ENCODE data around the gene LGI2.

Gene LGI2

DNA sequence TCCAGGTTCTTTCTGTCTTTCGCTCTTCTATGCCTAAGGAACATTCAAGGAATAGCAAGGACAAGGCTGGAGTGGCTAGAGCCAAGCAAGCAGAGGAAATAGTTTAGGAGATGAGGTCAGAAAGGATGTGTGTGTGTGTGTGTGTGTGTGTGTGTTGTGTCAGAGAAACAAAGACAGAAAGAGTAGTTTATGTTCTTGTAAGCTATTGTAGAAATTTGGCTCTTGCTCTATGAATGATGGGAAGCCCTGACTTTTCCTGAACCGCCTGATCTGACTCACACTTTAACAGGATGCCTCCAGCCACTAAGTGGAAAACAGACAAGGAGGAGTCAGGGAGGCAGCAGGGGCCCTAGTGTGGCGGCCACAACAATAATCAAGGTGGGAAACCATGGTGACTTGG, 39.7 kb downstream of the LGI2 start:
- Histone ChIP-seq H3K4me1 (ENCODE audit: control insufficient read depth, insufficient read depth, low read length) (peaks cover 6% of the 10 kb centered on the region), H3K9me3 (ENCODE audit: control insufficient read depth, insufficient read depth, low read length) (no peaks in the 10 kb centered on the region), H3K27me3 (ENCODE audit: control insufficient read depth, insufficient read depth, low read length) (no peaks in the 10 kb centered on the region), H3K4me3 (ENCODE audit: low read depth, low read length) (no peak overlapping the region), H3K9ac (ENCODE audit: low read depth, low read length) (no peak overlapping the region), H3K36me3 (ENCODE audit: control insufficient read depth, insufficient read depth, low read length) (no peaks in the 10 kb centered on the region)

DNA sequence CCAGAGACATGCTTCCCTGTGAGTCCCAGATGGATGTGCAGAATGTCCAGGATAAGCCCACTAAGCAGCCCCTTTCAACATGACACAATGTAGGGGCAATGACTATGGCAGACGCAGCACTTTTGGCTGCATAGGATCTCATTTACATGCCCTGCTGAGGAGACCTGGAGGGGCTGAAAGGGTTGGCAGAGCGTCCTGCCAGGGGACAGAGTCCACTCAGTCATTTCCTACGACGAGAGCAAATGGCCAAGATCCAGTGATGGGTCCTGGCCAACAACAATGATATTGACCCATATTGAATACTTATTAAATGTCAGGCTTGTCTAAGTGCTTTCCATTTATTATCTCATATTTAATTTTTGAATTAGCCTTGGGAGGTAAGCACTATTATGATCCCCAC, 41.4 kb downstream of the LGI2 start:
- Histone ChIP-seq H3K9me3 (ENCODE audit: control insufficient read depth, insufficient read depth, low read length) (no peaks in the 10 kb centered on the region), H3K4me1 (ENCODE audit: control insufficient read depth, insufficient read depth, low read length) (peaks cover 6% of the 10 kb centered on the region), H3K9ac (ENCODE audit: low read depth, low read length) (no peak overlapping the region), H3K27me3 (ENCODE audit: control insufficient read depth, insufficient read depth, low read length) (no peaks in the 10 kb centered on the region), H3K4me3 (ENCODE audit: low read depth, low read length) (no peak overlapping the region), H3K36me3 (ENCODE audit: control insufficient read depth, insufficient read depth, low read length) (no peaks in the 10 kb centered on the region)

DNA sequence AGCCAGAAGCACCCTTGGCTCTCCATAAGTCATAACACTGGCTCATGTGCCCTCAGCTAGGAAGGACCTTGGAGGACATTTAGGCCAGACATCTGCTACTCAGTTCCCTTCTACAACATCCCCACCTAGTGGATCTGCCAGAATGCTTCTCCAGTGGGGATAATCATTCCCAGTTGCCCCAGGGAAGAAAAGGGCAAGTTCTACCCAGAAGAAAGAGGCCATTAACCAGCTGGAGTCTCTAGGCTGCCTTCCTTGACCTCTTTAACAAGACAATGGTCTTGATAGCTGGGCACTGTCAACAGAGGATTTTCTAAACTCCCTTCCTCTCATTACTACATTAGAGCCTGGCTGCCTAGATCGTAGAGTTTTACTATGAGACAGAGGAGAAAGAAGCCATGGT, 42.0 kb downstream of the LGI2 start:
- H3K36me3 ChIP-seq (ENCODE audit: control insufficient read depth, insufficient read depth, low read length), result no peaks in the 10 kb centered on the region
- no peak overlapping the region for H3K9ac ChIP-seq (ENCODE audit: low read depth, low read length)
- H3K4me3 ChIP-seq (ENCODE audit: low read depth, low read length), result no peak overlapping the region
- no peaks in the 10 kb centered on the region for H3K9me3 ChIP-seq (ENCODE audit: control insufficient read depth, insufficient read depth, low read length)
- no peaks in the 10 kb centered on the region for H3K27me3 ChIP-seq (ENCODE audit: control insufficient read depth, insufficient read depth, low read length)
- H3K4me1 ChIP-seq (ENCODE audit: control insufficient read depth, insufficient read depth, low read length), result peaks cover 6% of the 10 kb centered on the region

DNA sequence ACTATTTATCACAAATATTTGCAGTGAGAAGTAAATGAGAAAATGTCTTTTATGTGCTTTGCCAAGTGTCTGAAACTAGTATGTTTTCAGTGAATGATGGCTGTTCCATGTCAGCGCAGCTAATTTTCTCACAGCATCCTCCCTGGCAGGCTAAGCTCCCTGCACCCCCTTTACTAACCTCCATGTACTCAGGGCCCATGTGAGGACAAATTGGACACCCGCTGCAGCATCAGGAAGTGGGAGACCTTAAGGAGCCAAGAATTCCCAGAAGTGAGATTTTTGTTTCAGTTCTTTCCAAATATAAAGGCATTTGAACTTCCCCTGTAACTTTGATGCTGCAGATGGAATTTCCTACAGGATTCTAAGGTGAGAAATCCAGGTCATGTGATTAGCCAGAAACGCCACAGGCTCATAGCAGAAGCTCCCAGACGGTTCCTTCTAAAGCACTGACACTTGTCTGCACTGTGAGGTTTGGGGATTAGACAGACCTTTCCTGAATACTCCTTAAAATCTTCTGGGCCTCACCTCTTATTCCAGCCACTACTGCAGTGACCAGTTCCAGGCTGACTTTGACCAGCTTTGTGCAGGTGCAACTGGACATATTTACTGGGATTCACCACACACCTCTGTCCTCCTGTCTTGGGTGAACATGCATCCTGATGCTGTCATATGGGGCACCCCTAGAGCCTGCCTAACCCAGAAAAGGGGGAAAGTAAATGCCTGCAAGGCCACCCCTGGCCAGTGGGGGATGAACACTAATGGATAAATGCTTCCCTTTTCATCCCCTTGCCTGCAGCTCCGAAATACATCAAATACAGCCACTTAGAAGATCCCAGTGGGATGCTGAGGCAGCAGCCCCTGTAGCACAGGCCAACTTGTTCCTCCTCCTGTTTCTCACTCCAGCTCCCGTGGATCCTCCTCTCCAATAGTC, 45.9 kb downstream of the LGI2 start:
- Histone ChIP-seq H3K4me1 (ENCODE audit: control insufficient read depth, insufficient read depth, low read length) (peaks cover 6% of the 10 kb centered on the region), H3K36me3 (ENCODE audit: control insufficient read depth, insufficient read depth, low read length) (no peaks in the 10 kb centered on the region), H3K9me3 (ENCODE audit: control insufficient read depth, insufficient read depth, low read length) (no peaks in the 10 kb centered on the region), H3K27me3 (ENCODE audit: control insufficient read depth, insufficient read depth, low read length) (no peaks in the 10 kb centered on the region), H3K4me3 (ENCODE audit: low read depth, low read length) (no peak overlapping the region), H3K9ac (ENCODE audit: low read depth, low read length) (no peak overlapping the region)

DNA sequence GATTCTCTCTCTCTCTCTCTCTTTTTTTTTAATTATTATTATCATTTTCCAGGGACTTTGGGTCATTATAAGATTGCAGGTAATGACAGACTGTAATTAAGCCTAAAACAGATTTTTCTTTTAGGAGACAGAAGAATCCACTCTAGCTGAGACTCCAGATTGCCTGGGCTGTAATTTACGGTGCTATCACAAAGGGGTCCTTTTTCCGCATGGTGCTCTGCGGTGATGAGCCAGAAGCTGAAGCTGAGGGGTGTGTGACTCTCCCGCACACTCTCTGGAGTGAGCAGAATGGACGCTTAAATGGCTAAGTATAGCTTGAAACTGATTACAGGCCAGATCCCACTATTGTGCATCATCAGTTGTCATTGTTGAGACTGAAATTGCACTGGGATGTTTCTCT, 50.0 kb downstream of the LGI2 start:
- H3K4me3 ChIP-seq (ENCODE audit: low read depth, low read length), result no peak overlapping the region
- H3K4me1 ChIP-seq (ENCODE audit: control insufficient read depth, insufficient read depth, low read length), result no peaks in the 10 kb centered on the region
- H3K9ac ChIP-seq (ENCODE audit: low read depth, low read length), result no peak overlapping the region
- no peaks in the 10 kb centered on the region for H3K36me3 ChIP-seq (ENCODE audit: control insufficient read depth, insufficient read depth, low read length)
- no peaks in the 10 kb centered on the region for H3K9me3 ChIP-seq (ENCODE audit: control insufficient read depth, insufficient read depth, low read length)
- no peaks in the 10 kb centered on the region for H3K27me3 ChIP-seq (ENCODE audit: control insufficient read depth, insufficient read depth, low read length)

DNA sequence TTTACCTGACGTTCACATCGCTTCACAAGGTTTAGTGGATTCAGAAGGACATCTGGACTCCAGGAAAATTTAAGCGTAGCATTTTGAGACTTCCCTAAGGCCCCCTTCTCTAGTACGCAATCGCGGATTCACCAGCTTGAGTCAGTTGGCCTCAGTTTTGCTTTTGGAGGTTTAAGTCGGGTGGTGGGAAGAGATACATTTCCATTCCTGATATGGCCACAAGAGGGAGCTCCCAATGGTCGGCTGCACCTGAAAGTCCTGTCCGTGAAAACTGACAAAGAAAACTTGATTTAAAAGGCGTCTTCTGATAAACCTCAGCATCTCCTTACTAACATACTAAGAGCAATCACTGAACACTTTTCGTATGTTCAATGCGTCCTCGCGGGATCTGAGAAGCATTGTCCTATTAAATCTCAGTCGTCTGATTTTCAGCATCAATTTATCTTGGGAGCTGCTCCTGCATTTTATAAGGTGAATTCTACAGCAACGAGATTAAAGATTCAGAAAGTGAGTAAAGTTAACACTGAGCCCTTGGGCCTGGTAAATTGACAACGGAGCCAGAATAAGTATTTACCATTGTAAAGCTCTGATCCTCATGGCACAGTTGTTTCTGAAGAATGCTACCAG, 50.6 kb downstream of the LGI2 start:
- no peaks in the 10 kb centered on the region for H3K27me3 ChIP-seq (ENCODE audit: control insufficient read depth, insufficient read depth, low read length)
- no peaks in the 10 kb centered on the region for H3K9me3 ChIP-seq (ENCODE audit: control insufficient read depth, insufficient read depth, low read length)
- H3K4me3 ChIP-seq (ENCODE audit: low read depth, low read length), result no peak overlapping the region
- H3K4me1 ChIP-seq (ENCODE audit: control insufficient read depth, insufficient read depth, low read length), result no peaks in the 10 kb centered on the region
- H3K36me3 ChIP-seq (ENCODE audit: control insufficient read depth, insufficient read depth, low read length), result no peaks in the 10 kb centered on the region
- H3K9ac ChIP-seq (ENCODE audit: low read depth, low read length), result no peak overlapping the region

DNA sequence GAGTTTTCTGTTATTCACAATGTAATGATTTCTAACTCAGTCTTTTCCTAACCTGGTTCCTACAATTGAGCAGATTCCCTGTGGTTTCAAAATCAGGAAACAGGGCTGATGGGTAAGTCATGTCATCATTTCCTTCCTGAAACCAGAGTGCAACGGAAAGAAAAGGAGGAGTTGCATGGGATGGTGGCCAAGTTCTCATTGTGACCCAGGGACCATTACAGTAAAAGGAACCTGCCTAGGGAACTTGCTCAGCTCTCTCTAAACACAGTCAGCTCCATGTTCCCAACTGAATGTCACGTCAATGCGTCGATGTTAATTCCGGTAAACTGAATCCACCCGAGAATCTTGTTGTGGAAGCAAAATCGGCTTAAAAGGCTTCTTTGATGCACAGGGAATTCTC, 51.2 kb downstream of the LGI2 start:
- Histone ChIP-seq H3K27me3 (ENCODE audit: control insufficient read depth, insufficient read depth, low read length) (no peaks in the 10 kb centered on the region), H3K36me3 (ENCODE audit: control insufficient read depth, insufficient read depth, low read length) (no peaks in the 10 kb centered on the region), H3K9me3 (ENCODE audit: control insufficient read depth, insufficient read depth, low read length) (no peaks in the 10 kb centered on the region), H3K4me1 (ENCODE audit: control insufficient read depth, insufficient read depth, low read length) (no peaks in the 10 kb centered on the region), H3K4me3 (ENCODE audit: low read depth, low read length) (no peak overlapping the region), H3K9ac (ENCODE audit: low read depth, low read length) (no peak overlapping the region)

DNA sequence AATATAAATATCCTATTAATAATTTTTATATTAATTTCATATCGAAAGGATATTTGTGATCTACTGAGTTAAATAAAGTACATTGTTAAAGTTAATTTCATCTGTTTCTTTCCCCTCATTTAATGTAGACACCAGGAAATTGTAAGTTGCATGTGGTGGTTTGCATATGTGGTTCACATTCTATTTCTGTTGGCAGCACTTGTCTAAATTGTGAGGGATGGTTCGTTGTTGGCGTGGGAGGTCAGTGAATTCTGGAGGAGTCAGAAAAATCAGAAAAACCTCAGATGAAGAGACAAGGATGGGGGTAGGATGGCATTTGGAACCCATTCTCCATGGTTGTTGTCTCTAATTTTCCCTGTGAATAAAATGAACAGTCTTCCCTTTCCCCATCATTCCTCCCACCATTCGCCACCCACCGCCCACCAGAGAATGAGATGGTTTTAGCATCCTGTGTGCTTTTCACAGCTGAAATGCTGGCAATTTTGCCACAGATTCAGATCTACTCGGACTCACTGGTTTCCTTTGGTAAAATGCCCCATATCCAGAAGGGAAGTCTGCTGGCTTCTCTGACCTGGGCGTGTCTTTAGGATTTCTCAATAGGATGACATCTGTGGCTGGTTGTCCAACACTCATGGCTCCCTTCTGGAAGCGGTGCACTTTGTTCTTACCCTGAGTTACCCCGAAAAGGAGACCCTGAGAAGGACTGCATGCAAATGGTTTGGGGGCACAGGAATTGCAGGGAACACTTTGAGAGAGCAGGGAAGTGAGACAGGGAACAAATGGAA, 52.3 kb downstream of the LGI2 start:
- H3K36me3 ChIP-seq (ENCODE audit: control insufficient read depth, insufficient read depth, low read length), result no peaks in the 10 kb centered on the region
- no peak overlapping the region for H3K4me3 ChIP-seq (ENCODE audit: low read depth, low read length)
- H3K9ac ChIP-seq (ENCODE audit: low read depth, low read length), result no peak overlapping the region
- H3K27me3 ChIP-seq (ENCODE audit: control insufficient read depth, insufficient read depth, low read length), result no peaks in the 10 kb centered on the region
- no peaks in the 10 kb centered on the region for H3K9me3 ChIP-seq (ENCODE audit: control insufficient read depth, insufficient read depth, low read length)
- no peaks in the 10 kb centered on the region for H3K4me1 ChIP-seq (ENCODE audit: control insufficient read depth, insufficient read depth, low read length)

DNA sequence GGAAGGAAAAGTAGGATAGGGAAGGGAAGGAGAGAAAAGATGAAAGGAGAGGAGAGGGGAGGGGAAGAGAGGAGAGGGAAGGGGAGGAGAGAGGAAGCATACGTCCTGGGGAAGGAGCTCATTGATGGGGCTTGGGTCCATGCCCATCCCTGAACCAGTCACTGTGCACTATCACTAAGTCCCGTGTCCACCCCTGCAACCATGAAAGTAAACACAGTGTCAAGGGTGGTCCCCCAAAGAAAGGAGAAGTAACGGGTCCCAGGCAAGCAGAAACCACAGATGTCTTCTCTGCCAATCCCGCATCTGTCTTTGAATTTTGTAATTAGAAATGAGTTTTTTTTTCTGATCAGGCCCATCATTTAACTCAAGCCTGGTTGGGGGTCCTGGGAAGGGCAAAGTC, 55.2 kb downstream of the LGI2 start:
- Histone ChIP-seq H3K4me1 (ENCODE audit: control insufficient read depth, insufficient read depth, low read length) (no peaks in the 10 kb centered on the region), H3K4me3 (ENCODE audit: low read depth, low read length) (no peak overlapping the region), H3K9me3 (ENCODE audit: control insufficient read depth, insufficient read depth, low read length) (no peaks in the 10 kb centered on the region), H3K36me3 (ENCODE audit: control insufficient read depth, insufficient read depth, low read length) (no peaks in the 10 kb centered on the region), H3K9ac (ENCODE audit: low read depth, low read length) (no peak overlapping the region), H3K27me3 (ENCODE audit: control insufficient read depth, insufficient read depth, low read length) (no peaks in the 10 kb centered on the region)

DNA sequence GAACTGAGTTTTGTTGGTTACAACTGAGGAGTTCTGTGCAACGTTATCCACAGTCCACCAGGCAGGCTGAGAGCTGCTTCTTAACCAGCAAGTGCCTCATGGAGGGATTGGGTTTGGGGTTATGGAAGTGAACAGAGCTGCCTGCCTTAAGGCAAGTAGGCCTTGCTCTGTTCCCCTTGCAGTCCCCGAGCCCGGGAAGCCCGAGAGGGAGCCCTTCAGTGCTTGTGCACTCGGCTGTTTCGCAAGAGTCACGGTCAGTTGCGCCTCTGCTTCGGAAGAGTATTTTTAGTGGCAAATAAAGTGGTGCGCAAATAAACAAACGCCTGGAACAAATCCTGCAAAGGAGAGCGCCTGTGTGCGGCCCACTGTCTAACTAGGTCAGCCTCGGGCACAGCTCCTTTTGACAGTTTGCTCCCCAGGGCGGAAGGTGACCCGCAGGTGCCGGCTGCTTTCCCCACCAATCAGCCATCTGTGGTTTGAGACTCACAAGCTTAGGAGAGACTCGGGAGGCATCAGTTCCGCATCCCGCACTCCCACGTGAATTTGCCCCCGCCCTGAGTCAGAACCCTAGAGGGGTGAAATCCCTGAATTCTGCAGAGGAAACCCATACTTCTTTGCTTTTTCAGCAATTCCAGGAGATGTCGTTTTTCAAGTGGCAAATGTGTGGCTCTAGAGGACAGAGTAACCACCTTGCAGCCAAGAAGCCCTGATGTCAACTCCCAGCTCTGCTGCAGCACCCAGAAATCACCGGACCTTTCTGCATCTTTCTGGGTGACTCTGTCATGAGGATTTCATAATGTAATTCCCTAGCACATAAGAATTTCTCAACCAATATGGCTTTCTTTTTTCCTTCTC, 56.8 kb downstream of the LGI2 start:
- H3K4me1 ChIP-seq (ENCODE audit: control insufficient read depth, insufficient read depth, low read length), result no peaks in the 10 kb centered on the region
- H3K4me3 ChIP-seq (ENCODE audit: low read depth, low read length), result no peak overlapping the region
- no peaks in the 10 kb centered on the region for H3K9me3 ChIP-seq (ENCODE audit: control insufficient read depth, insufficient read depth, low read length)
- no peaks in the 10 kb centered on the region for H3K27me3 ChIP-seq (ENCODE audit: control insufficient read depth, insufficient read depth, low read length)
- no peak overlapping the region for H3K9ac ChIP-seq (ENCODE audit: low read depth, low read length)
- H3K36me3 ChIP-seq (ENCODE audit: control insufficient read depth, insufficient read depth, low read length), result no peaks in the 10 kb centered on the region

DNA sequence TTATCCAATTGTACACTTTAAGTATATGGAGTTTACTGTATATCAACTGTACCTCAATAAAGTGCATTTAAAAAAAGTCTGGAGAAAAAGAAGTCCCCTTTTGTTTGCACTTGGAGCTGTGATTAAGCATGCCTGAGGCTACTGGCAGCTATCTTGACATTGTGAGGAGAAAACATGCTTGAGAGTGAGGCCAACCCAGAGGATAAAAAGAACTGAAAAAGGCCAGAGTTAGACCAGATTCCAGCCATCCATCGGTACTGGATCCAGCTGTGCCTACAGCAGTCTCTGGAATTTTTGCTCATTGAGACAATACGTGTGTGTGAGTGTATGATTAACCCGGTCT, 57.4 kb downstream of the LGI2 start:
- Histone ChIP-seq H3K9ac (ENCODE audit: low read depth, low read length) (no peak overlapping the region), H3K36me3 (ENCODE audit: control insufficient read depth, insufficient read depth, low read length) (no peaks in the 10 kb centered on the region), H3K9me3 (ENCODE audit: control insufficient read depth, insufficient read depth, low read length) (no peaks in the 10 kb centered on the region), H3K4me1 (ENCODE audit: control insufficient read depth, insufficient read depth, low read length) (no peaks in the 10 kb centered on the region), H3K27me3 (ENCODE audit: control insufficient read depth, insufficient read depth, low read length) (no peaks in the 10 kb centered on the region), H3K4me3 (ENCODE audit: low read depth, low read length) (no peak overlapping the region)
